OCI-LY7 (cell line): Measurements from ENCODE around the gene ANGPTL8. TPM values are rescaled to one million over a fixed set of nuclear protein-coding genes. Genes with fewer than 3 reads are reported as not detected.

Experiments
- BruUV-seq: library from RNA; stranded (reverse); fragments of 400-500 nt; replicated peaks from 2 replicates; lab custom pipeline; 2021; lab: Mats Ljungman, UMichigan
- CTCF ChIA-PET: fragments of 300-600 bp; sonication (Branson Sonifier 250); formaldehyde crosslinking; loops from one replicate; lab custom pipeline; 2022; ENCODE audit warnings: antibody characterized with exemption; ENCODE audit not compliant: unreplicated experiment; lab: Charles Lee
- POLR2A ChIA-PET: fragments of 300-600 bp; sonication (Branson Sonifier 250); formaldehyde crosslinking; loops from one replicate; lab custom pipeline; 2022; ENCODE audit warnings: antibody characterized with exemption; lab: Charles Lee
- DNase-seq: peaks from one replicate; pipeline ENCODE4 v3.0.0-alpha.2; 2015; ENCODE audit warnings: low spot score
- H2AFZ ChIP-seq: fragments of 200-600 bp; sonication (generic), shearing (Covaris generic); 2 replicates; pipeline ENCODE4 v1.6.1; 2014; ENCODE audit warnings: mild to moderate bottlenecking, antibody characterized with exemption, low read length, moderate library complexity
- H3K27ac ChIP-seq: fragments of 200-600 bp; sonication (generic); 2 replicates; pipeline ENCODE4 v1.5.1; 2014; ENCODE audit warnings: mixed run types, low read depth, mild to moderate bottlenecking, moderate library complexity, low read length, inconsistent platforms; ENCODE audit not compliant: poor library complexity, severe bottlenecking
- H3K36me3 ChIP-seq: fragments of 200-600 bp; sonication (generic); 2 replicates; pipeline ENCODE4 v1.6.1; 2014; ENCODE audit warnings: mild to moderate bottlenecking, antibody characterized with exemption, low read length, moderate library complexity, mixed read lengths; ENCODE audit not compliant: insufficient read depth
- H3K4me1 ChIP-seq: fragments of 200-600 bp; sonication (generic); 2 replicates; pipeline ENCODE4 v1.5.1; 2014; ENCODE audit warnings: mild to moderate bottlenecking, low read length; ENCODE audit not compliant: insufficient read depth, poor library complexity, severe bottlenecking
- H3K4me2 ChIP-seq: fragments of 200-600 bp; sonication (generic); 2 replicates; pipeline ENCODE4 v1.6.1; 2014; ENCODE audit warnings: mild to moderate bottlenecking, low read length
- H3K4me3 ChIP-seq: fragments of 200-600 bp; sonication (generic); 2 replicates; pipeline ENCODE4 v1.5.1; 2014; ENCODE audit warnings: mild to moderate bottlenecking, low read depth, low read length; ENCODE audit not compliant: poor library complexity, severe bottlenecking
- H3K79me2 ChIP-seq: fragments of 200-600 bp; sonication (generic); 2 replicates; pipeline ENCODE4 v1.6.1; 2016; ENCODE audit warnings: low read depth, mild to moderate bottlenecking, low read length, moderate library complexity, mixed read lengths; ENCODE audit not compliant: insufficient read depth
- H3K9me2 ChIP-seq: fragments of 200-600 bp; sonication (generic); 2 replicates; pipeline ENCODE4 v1.6.1; 2016; ENCODE audit warnings: mild to moderate bottlenecking, low read length, mixed read lengths; ENCODE audit not compliant: insufficient read depth
- H3K9me3 ChIP-seq: fragments of 200-600 bp; sonication (generic); 2 replicates; pipeline ENCODE4 v1.6.1; 2014; ENCODE audit warnings: mild to moderate bottlenecking, mixed run types, low read length, mixed read lengths
- H4K20me1 ChIP-seq: fragments of 200-600 bp; sonication (generic); 2 replicates; pipeline ENCODE4 v1.6.1; 2014; ENCODE audit warnings: mild to moderate bottlenecking, antibody characterized with exemption, low read length, moderate library complexity, mixed read lengths; ENCODE audit not compliant: insufficient read depth
- CTCF ChIP-seq: fragments of 200-600 bp; sonication (generic); conservative IDR thresholded peaks from 2 replicates; pipeline ENCODE4 v1.5.1; 2014; ENCODE audit warnings: mild to moderate bottlenecking, antibody characterized with exemption, low read length, moderate library complexity, mixed read lengths
- EZH2phosphoT487 ChIP-seq: fragments of 200-600 bp; sonication (generic); IDR thresholded peaks from 2 replicates; pipeline ENCODE4 v1.6.1; 2018; ENCODE audit warnings: low read depth, borderline replicate concordance, mild to moderate bottlenecking, mixed run types, antibody characterized with exemption, low read length, moderate library complexity, mixed read lengths
- intact Hi-C: fragments of 100-400 bp; cut with micrococcal nuclease; formaldehyde crosslinking; loops from one replicate; pipeline ENCODE4 v1.10.0; 2022; ENCODE audit not compliant: unreplicated experiment
- total RNA-seq, 2 experiments: library from RNA; depleted of rRNA in 1 of 2; stranded (reverse); fragments of >200 nt in 1 of 2; shearing (Covaris generic) in 1 of 2; gene quantifications; 2 replicates each; pipeline ENCODE4 v1.2.3, GENCODE V29; 2014 to 2022

Gene ANGPTL8
- total RNA-seq, 2 experiments from 2014 or later, result not detected

- Histone ChIP-seq H3K4me1 (peaks cover 36% of the 10 kb centered on the region), H3K4me3 (no peak overlapping the region), H3K4me2 (no peak overlapping the region), H2AFZ (no peak overlapping the region), H3K79me2 (no peaks in the 10 kb centered on the region), H3K27ac (no peak overlapping the region), H3K36me3 (no peaks in the 10 kb centered on the region), H4K20me1 (no peaks in the 10 kb centered on the region), H3K9me2 (no peaks in the 10 kb centered on the region), H3K9me3 (no peaks in the 10 kb centered on the region)
- ChIA-PET POLR2A (interaction anchor here (0.7 kb wide), 1 partner anchor 1210 kb away, joined by 3 read pairs; no protein-coding TSS in a partner anchor), CTCF (no interaction called here)
- intact Hi-C loops, result loop anchor here (2.0 kb wide), 1 partner anchor 23 kb away; no protein-coding TSS in a partner anchor
- no peak for DNase-seq
- TF ChIP-seq EZH2phosphoT487 (no peak), CTCF (no peak)
- BruUV-seq, result no TSS peak
Observed at GRCh38 chr19:11265785-11266236, 26.4 kb downstream of the ANGPTL8 start.

GRCh38 chr19:11267316-11268085 lies 28.1 kb downstream of the ANGPTL8 start:
- H3K9me3 ChIP-seq, result no peaks in the 10 kb centered on the region
- H3K4me3 ChIP-seq, result no peak overlapping the region
- intact Hi-C loops, result no loop called here
- peaks cover 28% of the 10 kb centered on the region for H3K4me1 ChIP-seq
- CTCF ChIA-PET, result no interaction called here
- no peaks in the 10 kb centered on the region for H4K20me1 ChIP-seq
- TF ChIP-seq CTCF (no peak), EZH2phosphoT487 (no peak)
- no peaks in the 10 kb centered on the region for H3K36me3 ChIP-seq
- no peaks in the 10 kb centered on the region for H3K9me2 ChIP-seq
- H2AFZ ChIP-seq, result no peak overlapping the region
- H3K27ac ChIP-seq, result no peak overlapping the region
- no peak overlapping the region for H3K4me2 ChIP-seq
- H3K79me2 ChIP-seq, result no peaks in the 10 kb centered on the region
- no TSS peak for BruUV-seq
- POLR2A ChIA-PET, result no interaction called here
- no peak for DNase-seq

- Histone ChIP-seq H3K4me2 (no peak overlapping the region), H3K9me2 (no peaks in the 10 kb centered on the region)
Observed at GRCh38 chr19:11268783-11269267, 29.4 kb downstream of the ANGPTL8 start.

More at GRCh38 chr19:11268783-11269267, 29.4 kb downstream of the ANGPTL8 start:
- intact Hi-C loops, result no loop called here
- no peak for DNase-seq
- H3K4me1 ChIP-seq, result peaks cover 15% of the 10 kb centered on the region
- no peaks in the 10 kb centered on the region for H3K9me3 ChIP-seq
- POLR2A ChIA-PET, result no interaction called here
- no TSS peak for BruUV-seq
- CTCF ChIA-PET, result no interaction called here
- no peak overlapping the region for H3K4me3 ChIP-seq
- H3K79me2 ChIP-seq, result no peaks in the 10 kb centered on the region
- H2AFZ ChIP-seq, result no peak overlapping the region
- no peaks in the 10 kb centered on the region for H4K20me1 ChIP-seq
- TF ChIP-seq CTCF (no peak), EZH2phosphoT487 (no peak)
- no peaks in the 10 kb centered on the region for H3K36me3 ChIP-seq
- H3K27ac ChIP-seq, result no peak overlapping the region
